SK-N-SH (cell line): ENCODE results near the gene HUNK. TPM values are rescaled to one million over a fixed set of nuclear protein-coding genes. Genes with fewer than 3 reads are reported as not detected.

Experiments used
- CTCF ChIA-PET: fragments of 300-600, 350-600 bp; formaldehyde crosslinking; extraction: SDS; loops from one replicate; lab custom pipeline; 2021; lab: Yijun Ruan, JAX
- POLR2A ChIA-PET: fragments of 350-600 bp; sonication (Branson Sonifier 250); formaldehyde crosslinking; extraction: SDS; loops from one replicate; lab custom pipeline; 2020; ENCODE audit warnings: antibody characterized with exemption, inconsistent platforms; lab: Yijun Ruan, JAX
- DNase-seq: peaks from one replicate; pipeline ENCODE4 v3.0.0; 2012
- H2AFZ ChIP-seq: fragments of 200-600 bp; sonication (generic); 2 replicates; pipeline ENCODE4 v1.8.1; 2016; ENCODE audit warnings: antibody characterized with exemption, mild to moderate bottlenecking, low read depth
- H3F3A ChIP-seq: fragments of 200-600 bp; sonication (generic); replicated peaks from 2 replicates; pipeline ENCODE3; 2016; ENCODE audit warnings: antibody characterized with exemption, mild to moderate bottlenecking; ENCODE audit not compliant: insufficient read depth
- H3K27ac ChIP-seq, 2 experiments: fragments of 200-500 bp in 1 of 2; fragments of 200-600 bp in 1 of 2; sonication (Bioruptor generic) in 1 of 2; sonication (generic), shearing (Covaris generic) in 1 of 2; 2 replicates each; pipeline versions ENCODE4 v1.5.1 to v1.6.1; 2014 to 2016; ENCODE audit warnings: low read depth in 2 of 2, inconsistent platforms in 1 of 2, low read length in 1 of 2, mild to moderate bottlenecking in 1 of 2, mixed read lengths in 1 of 2
- H3K27me3 ChIP-seq: fragments of 200-600 bp; sonication (generic), shearing (Covaris generic); 2 replicates; pipeline ENCODE4 v1.6.1; 2016; ENCODE audit warnings: mixed run types; ENCODE audit not compliant: insufficient read depth
- H3K36me3 ChIP-seq, 2 experiments: fragments of 200-500 bp in 1 of 2; fragments of 200-600 bp in 1 of 2; sonication (Bioruptor generic) in 1 of 2; sonication (generic) in 1 of 2; replicated peaks in 1 of 2; 2 replicates each; pipeline versions ENCODE3 to v1.5.1; 2014 to 2016; ENCODE audit warnings: low read length in 1 of 2, mild to moderate bottlenecking in 1 of 2; ENCODE audit not compliant: insufficient read depth in 2 of 2, control insufficient read depth in 1 of 2
- H3K4me1 ChIP-seq, 2 experiments: fragments of 200-500 bp in 1 of 2; fragments of 200-600 bp in 1 of 2; sonication (Bioruptor generic) in 1 of 2; sonication (generic), shearing (Covaris generic) in 1 of 2; 2 replicates each; pipeline versions ENCODE4 v1.5.1 to v1.6.1; 2014 to 2016; ENCODE audit warnings: low read depth in 1 of 2, low read length in 1 of 2, mixed run types in 1 of 2; ENCODE audit not compliant: insufficient read depth in 2 of 2, control insufficient read depth in 1 of 2
- H3K4me2 ChIP-seq: fragments of 200-600 bp; sonication (generic), shearing (Covaris generic); 2 replicates; pipeline ENCODE4 v1.6.1; 2017; ENCODE audit warnings: mixed run types
- H3K4me3 ChIP-seq, 2 experiments: fragments of 200-500 bp in 1 of 2; fragments of 200-600 bp in 1 of 2; sonication (Bioruptor generic) in 1 of 2; sonication (generic), shearing (Covaris generic) in 1 of 2; 2 replicates each; pipeline versions ENCODE4 v1.5.1 to v1.8.1; 2014 to 2016; ENCODE audit warnings: low read depth in 2 of 2, inconsistent platforms in 1 of 2, low read length in 1 of 2, mild to moderate bottlenecking in 1 of 2, mixed read lengths in 1 of 2, moderate library complexity in 1 of 2
- H3K79me2 ChIP-seq: fragments of 200-600 bp; sonication (generic); 2 replicates; pipeline ENCODE4 v1.8.1; 2017; ENCODE audit warnings: mild to moderate bottlenecking; ENCODE audit not compliant: insufficient read depth
- H3K9ac ChIP-seq: fragments of 200-600 bp; sonication (generic); 2 replicates; pipeline ENCODE4 v1.6.1; 2017; ENCODE audit warnings: mixed run types
- H3K9me2 ChIP-seq: fragments of 200-600 bp; sonication (generic); 2 replicates; pipeline ENCODE4 v1.6.1; 2017; ENCODE audit warnings: mixed run types
- H3K9me3 ChIP-seq: fragments of 200-600 bp; sonication (generic); 2 replicates; pipeline ENCODE4 v1.6.1; 2017; ENCODE audit warnings: mixed run types, mild to moderate bottlenecking, moderate library complexity
- H4K20me1 ChIP-seq: fragments of 200-600 bp; sonication (generic); 2 replicates; pipeline ENCODE4 v1.6.1; 2017; ENCODE audit warnings: mild to moderate bottlenecking, mixed run types; ENCODE audit not compliant: insufficient read depth
- ELF1 ChIP-seq: IDR thresholded peaks from 2 replicates; pipeline ENCODE4 v1.4.0; 2012
- EP300 ChIP-seq, 2 experiments: IDR thresholded peaks; 2 replicates each; pipeline versions ENCODE4 v1.4.0 to v1.6.1; 2012; ENCODE audit warnings: borderline replicate concordance in 1 of 2, low read depth in 1 of 2, low read length in 1 of 2
- EZH2phosphoT487 ChIP-seq: fragments of 200-600 bp; sonication (generic); IDR thresholded peaks from 2 replicates; pipeline ENCODE4 v1.6.1; 2017; ENCODE audit warnings: low read depth, mixed run types, mild to moderate bottlenecking, antibody characterized with exemption, moderate library complexity, borderline replicate concordance
- GABPA ChIP-seq: IDR thresholded peaks from 2 replicates; pipeline ENCODE4 v1.4.0; 2012; ENCODE audit warnings: low read depth, mild to moderate bottlenecking
- MAX ChIP-seq: IDR thresholded peaks from 2 replicates; pipeline ENCODE4 v1.4.0; 2012; ENCODE audit warnings: low read depth
- MXI1 ChIP-seq: IDR thresholded peaks from 2 replicates; pipeline ENCODE4 v1.6.1; 2012; ENCODE audit warnings: mild to moderate bottlenecking, low read depth, low read length, improper control_type of control experiment
- NRF1 ChIP-seq: IDR thresholded peaks from 2 replicates; pipeline ENCODE4 v1.6.1; 2012; ENCODE audit warnings: low read depth, mild to moderate bottlenecking, low read length
- RAD21 ChIP-seq: IDR thresholded peaks from 2 replicates; pipeline ENCODE4 v1.6.1; 2012; ENCODE audit warnings: mild to moderate bottlenecking, low read length
- RCOR1 ChIP-seq: fragments of 150-350 bp; IDR thresholded peaks from 2 replicates; pipeline ENCODE4 v1.6.1; 2017; ENCODE audit warnings: antibody characterized with exemption, low read length
- RFX5 ChIP-seq: IDR thresholded peaks from 2 replicates; pipeline ENCODE4 v1.6.1; 2012; ENCODE audit warnings: mild to moderate bottlenecking, improper control_type of control experiment, low read length
- RXRA ChIP-seq: IDR thresholded peaks from 2 replicates; pipeline ENCODE4 v1.4.0; 2012; ENCODE audit warnings: low read depth, mild to moderate bottlenecking, borderline replicate concordance
- SIN3A ChIP-seq: IDR thresholded peaks from 2 replicates; pipeline ENCODE4 v1.6.1; 2012; ENCODE audit warnings: low read depth, mild to moderate bottlenecking, low read length, moderate library complexity, borderline replicate concordance
- SMC3 ChIP-seq: IDR thresholded peaks from 2 replicates; pipeline ENCODE4 v1.6.1; 2012; ENCODE audit warnings: low read depth, low read length, improper control_type of control experiment
- USF1 ChIP-seq: IDR thresholded peaks from 2 replicates; pipeline ENCODE4 v1.4.0; 2012; ENCODE audit warnings: low read depth, borderline replicate concordance
- polyA plus RNA-seq, 3 experiments: library from polyadenylated mRNA; depleted of rRNA; stranded (reverse); fragments of >200 nt; gene quantifications; 2 replicates each; pipeline ENCODE4 v1.2.3, GENCODE V29; 2012
- TF ChIP-seq, protein P1 (sequence below): IDR thresholded peaks from 2 replicates; pipeline ENCODE4; 2012
- TF ChIP-seq, protein P2 (sequence below): fragments of 150-350 bp; IDR thresholded peaks from 2 replicates; pipeline ENCODE4 v1.6.1; 2017; ENCODE audit warnings: antibody characterized with exemption, low read length, low read depth, borderline replicate concordance

Gene HUNK
- polyA plus RNA-seq, 1 of the 3 experiments (the other 2 are of a cell fraction) = 0.31 TPM

DNA sequence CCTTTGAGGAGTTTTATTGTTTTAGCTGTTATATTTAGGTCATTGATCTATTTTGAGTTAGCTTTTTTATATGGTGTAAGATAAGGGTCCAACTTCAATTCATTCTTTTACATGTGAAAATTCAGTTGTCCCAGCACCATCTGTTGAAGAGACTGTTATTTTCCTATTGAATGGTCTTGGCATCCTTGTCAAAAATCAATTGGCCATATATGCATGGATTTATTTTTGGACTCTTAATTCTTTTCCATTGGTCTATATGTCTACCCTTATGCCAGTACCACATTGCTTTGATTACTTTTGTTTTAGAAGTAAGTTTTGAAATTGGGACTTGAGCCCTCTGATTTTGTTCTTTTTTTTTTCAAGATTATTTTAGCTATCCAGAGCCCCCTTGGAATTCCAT is 35.8 kb upstream of the HUNK start:
- Histone ChIP-seq H3K9me2 (no peaks in the 10 kb centered on the region), H3K36me3 (no peaks in the 10 kb centered on the region), H3F3A (no peaks in the 10 kb centered on the region), H3K4me1 (no peaks in the 10 kb centered on the region), H3K9me3 (no peaks in the 10 kb centered on the region), H3K9ac (no peak overlapping the region), H4K20me1 (no peaks in the 10 kb centered on the region), H2AFZ (no peak overlapping the region), H3K4me3 (no peak overlapping the region)
- DNase-seq = no peak
- no peak for TF ChIP-seq USF1
- TF ChIP-seq GABPA = no peak
- TF ChIP-seq NRF1 = no peak
- TF ChIP-seq, protein P1, sequence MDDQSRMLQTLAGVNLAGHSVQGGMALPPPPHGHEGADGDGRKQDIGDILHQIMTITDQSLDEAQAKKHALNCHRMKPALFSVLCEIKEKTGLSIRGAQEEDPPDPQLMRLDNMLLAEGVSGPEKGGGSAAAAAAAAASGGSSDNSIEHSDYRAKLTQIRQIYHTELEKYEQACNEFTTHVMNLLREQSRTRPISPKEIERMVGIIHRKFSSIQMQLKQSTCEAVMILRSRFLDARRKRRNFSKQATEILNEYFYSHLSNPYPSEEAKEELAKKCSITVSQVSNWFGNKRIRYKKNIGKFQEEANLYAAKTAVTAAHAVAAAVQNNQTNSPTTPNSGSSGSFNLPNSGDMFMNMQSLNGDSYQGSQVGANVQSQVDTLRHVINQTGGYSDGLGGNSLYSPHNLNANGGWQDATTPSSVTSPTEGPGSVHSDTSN = no peak
- no peak for TF ChIP-seq RFX5
- no peak for TF ChIP-seq EP300 (IDR thresholded peaks at IDR 0.05; ENCODE audit: borderline replicate concordance in 1 of 2, low read depth in 1 of 2, low read length in 1 of 2)
- TF ChIP-seq SMC3 = no peak
- TF ChIP-seq ELF1 = no peak
- no peak for TF ChIP-seq RCOR1
- no peak for TF ChIP-seq SIN3A
- TF ChIP-seq MXI1 = no peak
- no peak for TF ChIP-seq MAX
- TF ChIP-seq, protein P2, sequence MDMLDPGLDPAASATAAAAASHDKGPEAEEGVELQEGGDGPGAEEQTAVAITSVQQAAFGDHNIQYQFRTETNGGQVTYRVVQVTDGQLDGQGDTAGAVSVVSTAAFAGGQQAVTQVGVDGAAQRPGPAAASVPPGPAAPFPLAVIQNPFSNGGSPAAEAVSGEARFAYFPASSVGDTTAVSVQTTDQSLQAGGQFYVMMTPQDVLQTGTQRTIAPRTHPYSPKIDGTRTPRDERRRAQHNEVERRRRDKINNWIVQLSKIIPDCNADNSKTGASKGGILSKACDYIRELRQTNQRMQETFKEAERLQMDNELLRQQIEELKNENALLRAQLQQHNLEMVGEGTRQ = no peak
- no peak for TF ChIP-seq RAD21
- no peak for TF ChIP-seq EZH2phosphoT487
- TF ChIP-seq RXRA = no peak
- TF ChIP-seq, all 33 proteins: peak for 0
- CTCF ChIA-PET = interaction anchor here (2.5 kb wide), 1 partner anchor 29 kb away, joined by 16 read pairs; no protein-coding TSS in a partner anchor
- Histone ChIP-seq H3K27me3 (no peaks in the 10 kb centered on the region), H3K4me2 (no peak overlapping the region), H3K79me2 (no peaks in the 10 kb centered on the region), H3K27ac (no peak overlapping the region)
- POLR2A ChIA-PET = no interaction called here
